VCaP (cell line): ENCODE results near the gene JOSD2.
A peak's percentile ranks its signal among the peaks of the same experiment; 100 is the strongest.

ENCODE experiments used
- H3K27ac ChIP-seq: fragments of 450-650 bp; 2 replicates; pipeline ENCODE4 v1.5.1; 2017
- CTCF ChIP-seq: fragments of 450-650 bp; conservative IDR thresholded peaks from 2 replicates; pipeline ENCODE4 v1.5.1; 2017; ENCODE audit warnings: mild to moderate bottlenecking, moderate library complexity

JOSD2 gene

GRCh38 chr19:50542943-50543342, 32.0 kb upstream of the JOSD2 start:
- no peak for TF ChIP-seq CTCF
- H3K27ac ChIP-seq = no peak overlapping the region

DNA sequence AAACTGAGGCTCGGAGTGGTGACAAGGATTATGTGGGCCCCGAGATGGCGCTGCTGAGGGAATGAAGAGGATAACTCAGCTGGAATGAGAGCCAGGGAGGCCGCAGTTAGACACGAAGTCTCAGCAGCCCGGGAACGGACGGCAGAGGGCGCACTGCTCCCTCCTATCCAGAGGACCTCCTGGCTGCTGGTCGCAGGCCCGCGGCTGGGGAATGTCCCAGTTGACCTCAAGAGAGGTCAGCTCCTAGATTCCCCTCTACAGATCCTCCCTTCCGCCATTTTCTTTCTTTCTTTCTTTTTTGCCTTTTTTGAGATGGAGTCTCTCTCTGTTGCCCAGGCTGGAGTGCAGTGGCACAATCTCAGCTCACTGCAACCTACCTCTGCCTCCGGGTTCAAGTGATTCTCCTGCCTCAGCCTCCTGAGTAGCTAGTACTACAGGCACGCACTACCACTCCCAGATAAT, 26.8 kb upstream of the JOSD2 start:
- no peak overlapping the region for H3K27ac ChIP-seq
- peak; percentile 98 for TF ChIP-seq CTCF

GRCh38 chr19:50537306-50537685, 26.3 kb upstream of the JOSD2 start:
- TF ChIP-seq CTCF = no peak
- H3K27ac ChIP-seq = no peak overlapping the region

GRCh38 chr19:50536662-50537305, 25.8 kb upstream of the JOSD2 start:
- no peak; the same call in 1 of the 2 replicates for TF ChIP-seq CTCF
- no peak overlapping the region for H3K27ac ChIP-seq

- no peak for TF ChIP-seq CTCF
These were observed 24.7 kb upstream of the JOSD2 start for GRCh38 chr19:50535672-50536187.

GRCh38 chr19:50534478-50534877, 23.5 kb upstream of the JOSD2 start:
- no peak for TF ChIP-seq CTCF
- H3K27ac ChIP-seq = no peak overlapping the region

More at GRCh38 chr19:50535672-50536187, 24.7 kb upstream of the JOSD2 start:
- H3K27ac ChIP-seq = no peak overlapping the region

GRCh38 chr19:50532952-50533351, 22.0 kb upstream of the JOSD2 start:
- no peak overlapping the region for H3K27ac ChIP-seq
- TF ChIP-seq CTCF = no peak
